ENCODE results near the gene CREBBP.

DNA sequence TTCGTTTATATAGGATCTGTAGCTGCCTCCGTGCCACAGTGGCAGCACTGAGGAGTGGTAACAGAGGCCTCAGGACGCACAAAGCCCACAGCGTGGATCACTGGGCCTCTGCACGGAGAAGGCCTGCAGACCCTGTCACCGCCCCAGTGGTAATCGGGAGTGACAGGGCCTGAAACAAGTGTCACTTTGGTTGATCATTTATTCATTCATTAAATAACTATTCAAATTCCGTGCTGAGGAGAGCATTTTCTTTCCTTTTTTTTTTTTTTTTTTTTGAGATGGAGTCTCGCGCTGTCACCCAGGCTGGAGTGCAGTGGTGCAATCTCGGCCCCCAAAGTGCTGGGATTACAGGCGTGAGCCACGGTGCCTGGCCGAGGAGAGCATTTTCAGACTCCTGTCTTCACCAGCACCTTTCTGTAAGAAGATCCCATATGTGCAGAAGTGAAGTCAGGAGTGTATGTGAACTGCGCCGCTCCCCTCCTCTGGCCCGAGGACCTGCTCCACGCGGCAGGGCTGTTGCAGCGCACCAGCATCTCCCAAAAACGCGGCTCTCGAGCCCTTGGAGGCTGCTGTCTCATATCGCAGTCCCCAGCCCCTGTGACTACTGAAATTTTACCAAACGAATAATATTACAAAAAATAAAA is 118.3 kb downstream of the CREBBP start:
- TF ChIP-seq TAF1 (IDR thresholded peaks at IDR 0.05; ENCODE audit: borderline replicate concordance, low read depth, low read length) (no peak), POLR2A (IDR thresholded peaks at IDR 0.05; ENCODE audit: low read depth, low read length) (no peak), POLR2AphosphoS5 (IDR thresholded peaks at IDR 0.05; ENCODE audit: low read depth, low read length) (no peak)
